DOHH2 (cell line): ENCODE data around the gene TUBA4A.
"Not testable (repeated sequence)": the region's sequence is repeated elsewhere in the genome, so short reads cannot be mapped to it uniquely, and the experiment has no call there.

Source experiments
- H3F3A ChIP-seq: fragments of 200-600 bp; sonication (generic), shearing (Covaris generic); 2 replicates; pipeline ENCODE4 v1.6.0; 2016; ENCODE audit warnings: antibody characterized with exemption, mild to moderate bottlenecking; ENCODE audit not compliant: control insufficient read depth, insufficient read depth
- H3K27ac ChIP-seq: fragments of 200-600 bp; sonication (generic); 2 replicates; pipeline ENCODE4 v1.5.1; 2014; ENCODE audit warnings: low read depth, mild to moderate bottlenecking, low read length, moderate library complexity
- H3K27me3 ChIP-seq: fragments of 200-600 bp; sonication (generic); 2 replicates; pipeline ENCODE4 v1.6.1; 2014; ENCODE audit warnings: mild to moderate bottlenecking, low read length, mixed read lengths; ENCODE audit not compliant: control insufficient read depth
- H3K36me3 ChIP-seq: fragments of 200-600 bp; sonication (generic); 2 replicates; pipeline ENCODE4 v1.6.1; 2014; ENCODE audit warnings: mild to moderate bottlenecking, low read length, moderate library complexity, mixed read lengths; ENCODE audit not compliant: control insufficient read depth
- H3K4me1 ChIP-seq: fragments of 200-600 bp; sonication (generic); 2 replicates; pipeline ENCODE4 v1.6.1; 2014; ENCODE audit warnings: mild to moderate bottlenecking, low read length, mixed read lengths; ENCODE audit not compliant: control insufficient read depth
- H3K4me2 ChIP-seq: fragments of 200-600 bp; sonication (generic); 2 replicates; pipeline ENCODE4 v1.6.0; 2014; ENCODE audit warnings: mild to moderate bottlenecking, low read length, moderate library complexity
- H3K4me3 ChIP-seq: fragments of 200-600 bp; sonication (generic); 2 replicates; pipeline ENCODE4 v1.5.1; 2014; ENCODE audit warnings: mild to moderate bottlenecking, low read length, mixed read lengths
- H3K79me2 ChIP-seq: fragments of 200-600 bp; sonication (generic); 2 replicates; pipeline ENCODE4 v1.6.1; 2014; ENCODE audit warnings: mild to moderate bottlenecking, low read length, mixed read lengths; ENCODE audit not compliant: control insufficient read depth
- H3K9me2 ChIP-seq: fragments of 200-600 bp; sonication (generic); replicated peaks from 2 replicates; pipeline ENCODE4 v1.6.1; 2014; ENCODE audit warnings: mild to moderate bottlenecking, low read length, mixed read lengths; ENCODE audit not compliant: control insufficient read depth
- H3K9me3 ChIP-seq: fragments of 200-600 bp; sonication (generic); 2 replicates; pipeline ENCODE4 v1.6.1; 2014; ENCODE audit warnings: antibody characterized with exemption, low read length, mixed read lengths; ENCODE audit not compliant: control insufficient read depth, insufficient read depth
- H4K20me1 ChIP-seq: fragments of 200-600 bp; sonication (generic); 2 replicates; pipeline ENCODE4 v1.6.0; 2014; ENCODE audit warnings: low read depth, mild to moderate bottlenecking, antibody characterized with exemption, low read length, moderate library complexity; ENCODE audit not compliant: control insufficient read depth, insufficient read depth
- CTCF ChIP-seq: fragments of 200-600 bp; sonication (generic); IDR thresholded peaks from one replicate; pipeline ENCODE4 v1.5.1; 2014; ENCODE audit warnings: antibody characterized with exemption, mild to moderate bottlenecking, low read depth, low read length; ENCODE audit not compliant: poor library complexity, severe bottlenecking
- EZH2phosphoT487 ChIP-seq: fragments of 200-600 bp; sonication (generic); IDR thresholded peaks from 2 replicates; pipeline ENCODE4 v1.6.1; 2017; ENCODE audit warnings: borderline replicate concordance, mild to moderate bottlenecking, antibody characterized with exemption, low read length, moderate library complexity, mixed read lengths

The TUBA4A gene

GRCh38 chr2:219205165-219205538 lies 48.6 kb downstream of the TUBA4A start:
- Histone ChIP-seq H3F3A (peaks cover 7% of the 10 kb centered on the region; the same call in 1 of the 2 replicates), H3K79me2 (peaks cover 3% of the 10 kb centered on the region; the same call in 1 of the 2 replicates), H3K4me1 (peaks cover 18% of the 10 kb centered on the region), H3K4me2 (no peak overlapping the region), H3K27me3 (no peaks in the 10 kb centered on the region), H3K36me3 (peaks cover 30% of the 10 kb centered on the region), H3K27ac (no peak overlapping the region), H3K4me3 (no peak overlapping the region), H3K9me2 (no peaks in the 10 kb centered on the region), H3K9me3 (no peaks in the 10 kb centered on the region), H4K20me1 (no peaks in the 10 kb centered on the region)
- no peak for TF ChIP-seq CTCF
- no peak for TF ChIP-seq EZH2phosphoT487

DNA sequence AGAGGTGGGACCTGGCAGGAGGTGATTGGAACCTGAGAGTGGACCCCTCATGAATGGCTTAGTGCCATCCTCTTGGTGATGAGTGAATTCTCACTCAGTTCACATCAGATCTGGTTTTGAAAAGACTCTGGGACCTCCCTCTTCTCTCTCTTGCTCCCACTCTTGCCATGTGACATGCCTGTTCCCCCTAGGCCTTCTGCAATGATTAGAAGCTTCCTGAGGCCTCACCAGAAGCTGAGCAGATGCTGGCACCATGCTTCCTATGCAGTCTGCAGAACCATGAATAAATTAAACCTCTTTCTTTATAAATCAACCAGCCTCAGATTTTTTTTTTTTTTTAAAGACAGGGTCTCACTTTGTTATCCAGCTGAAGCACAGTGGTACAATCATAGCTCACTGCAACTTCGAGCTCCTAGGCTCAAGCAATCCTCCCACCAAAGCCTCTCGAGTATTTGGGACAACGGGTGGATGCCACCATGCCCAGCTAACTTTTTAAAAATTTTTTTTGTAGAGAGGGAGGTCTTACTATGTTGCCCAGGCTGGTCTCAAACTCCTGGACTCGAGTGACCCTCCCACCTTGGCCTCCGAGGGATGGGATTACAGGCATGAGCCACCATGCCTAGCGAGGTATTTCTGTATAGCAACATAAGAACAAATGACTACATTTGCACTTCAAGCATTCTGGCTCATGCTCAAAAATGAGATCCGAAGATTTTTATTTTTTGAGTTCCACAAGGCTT lies 49.1 kb downstream of the TUBA4A start:
- Histone ChIP-seq H3K27me3 (no peaks in the 10 kb centered on the region), H3K27ac (no peak overlapping the region), H3F3A (peaks cover 7% of the 10 kb centered on the region; the same call in 1 of the 2 replicates), H3K79me2 (peaks cover 3% of the 10 kb centered on the region; the same call in 1 of the 2 replicates), H3K4me3 (no peak overlapping the region), H4K20me1 (no peaks in the 10 kb centered on the region), H3K9me2 (no peaks in the 10 kb centered on the region), H3K4me2 (no peak overlapping the region), H3K4me1 (peaks cover 18% of the 10 kb centered on the region), H3K9me3 (no peaks in the 10 kb centered on the region), H3K36me3 (peaks cover 25% of the 10 kb centered on the region)
- no peak for TF ChIP-seq EZH2phosphoT487
- TF ChIP-seq CTCF, result no peak

GRCh38 chr2:219201331-219201730 lies 52.4 kb downstream of the TUBA4A start:
- not testable (repeated sequence) for H3K27me3 ChIP-seq, H3K79me2 ChIP-seq

GRCh38 chr2:219200502-219201326 lies 53.0 kb downstream of the TUBA4A start:
- not testable (repeated sequence) for H3K79me2 ChIP-seq, H3K4me2 ChIP-seq, H4K20me1 ChIP-seq, H3K27me3 ChIP-seq, H3K9me3 ChIP-seq, H3F3A ChIP-seq, H3K4me1 ChIP-seq, H3K36me3 ChIP-seq, H3K9me2 ChIP-seq, H3K4me3 ChIP-seq, H3K27ac ChIP-seq

More at GRCh38 chr2:219201331-219201730, 52.4 kb downstream of the TUBA4A start:
- not testable (repeated sequence) for H4K20me1 ChIP-seq, H3K9me2 ChIP-seq, H3K4me1 ChIP-seq, H3K9me3 ChIP-seq, H3K4me2 ChIP-seq, H3F3A ChIP-seq, H3K27ac ChIP-seq, H3K36me3 ChIP-seq, H3K4me3 ChIP-seq
